ENCODE results near the gene HOXB7.

HOXB7 gene

DNA sequence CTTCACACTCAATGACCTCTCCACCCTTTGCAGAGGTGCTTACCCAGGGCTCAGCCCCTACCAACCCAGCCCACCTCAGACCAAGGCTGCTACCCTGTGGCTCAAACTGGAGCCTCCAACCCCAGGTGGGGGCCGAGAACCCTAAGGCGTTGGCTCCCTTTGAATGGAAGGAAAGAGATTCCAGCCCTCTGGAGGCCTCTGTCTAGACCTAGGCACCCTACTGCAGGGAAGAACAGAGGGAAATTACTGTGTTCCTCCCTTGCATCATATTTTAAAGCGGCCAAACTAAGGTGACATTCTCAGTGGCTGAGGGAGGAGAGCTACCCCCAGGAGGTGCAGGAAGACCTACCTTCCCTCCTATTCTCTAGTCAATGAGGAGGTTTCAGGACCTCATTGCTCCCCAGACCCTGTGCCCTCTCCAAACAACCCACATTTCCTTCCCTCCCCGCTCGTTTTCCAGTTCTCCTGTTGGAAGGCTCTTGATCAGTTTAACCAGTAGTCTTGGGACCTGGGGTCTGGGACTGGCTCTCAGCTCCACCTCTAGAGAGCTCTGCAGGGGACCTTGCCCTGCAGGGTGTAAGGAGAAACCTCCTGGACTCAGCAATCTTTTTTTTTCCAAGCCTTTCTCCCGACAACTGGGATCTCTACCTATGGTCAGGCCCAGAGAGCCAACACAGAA is 9.8 kb upstream of the HOXB7 start:
- no peak for DNase-seq (ENCODE audit: low read depth)
- no peak overlapping the region for H3K4me3 ChIP-seq (ENCODE audit: low read depth, low read length)
- TF ChIP-seq, protein P1, sequence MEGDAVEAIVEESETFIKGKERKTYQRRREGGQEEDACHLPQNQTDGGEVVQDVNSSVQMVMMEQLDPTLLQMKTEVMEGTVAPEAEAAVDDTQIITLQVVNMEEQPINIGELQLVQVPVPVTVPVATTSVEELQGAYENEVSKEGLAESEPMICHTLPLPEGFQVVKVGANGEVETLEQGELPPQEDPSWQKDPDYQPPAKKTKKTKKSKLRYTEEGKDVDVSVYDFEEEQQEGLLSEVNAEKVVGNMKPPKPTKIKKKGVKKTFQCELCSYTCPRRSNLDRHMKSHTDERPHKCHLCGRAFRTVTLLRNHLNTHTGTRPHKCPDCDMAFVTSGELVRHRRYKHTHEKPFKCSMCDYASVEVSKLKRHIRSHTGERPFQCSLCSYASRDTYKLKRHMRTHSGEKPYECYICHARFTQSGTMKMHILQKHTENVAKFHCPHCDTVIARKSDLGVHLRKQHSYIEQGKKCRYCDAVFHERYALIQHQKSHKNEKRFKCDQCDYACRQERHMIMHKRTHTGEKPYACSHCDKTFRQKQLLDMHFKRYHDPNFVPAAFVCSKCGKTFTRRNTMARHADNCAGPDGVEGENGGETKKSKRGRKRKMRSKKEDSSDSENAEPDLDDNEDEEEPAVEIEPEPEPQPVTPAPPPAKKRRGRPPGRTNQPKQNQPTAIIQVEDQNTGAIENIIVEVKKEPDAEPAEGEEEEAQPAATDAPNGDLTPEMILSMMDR (IDR thresholded peaks at IDR 0.05; ENCODE audit: low read depth, low read length, missing control alignments): no peak

DNA sequence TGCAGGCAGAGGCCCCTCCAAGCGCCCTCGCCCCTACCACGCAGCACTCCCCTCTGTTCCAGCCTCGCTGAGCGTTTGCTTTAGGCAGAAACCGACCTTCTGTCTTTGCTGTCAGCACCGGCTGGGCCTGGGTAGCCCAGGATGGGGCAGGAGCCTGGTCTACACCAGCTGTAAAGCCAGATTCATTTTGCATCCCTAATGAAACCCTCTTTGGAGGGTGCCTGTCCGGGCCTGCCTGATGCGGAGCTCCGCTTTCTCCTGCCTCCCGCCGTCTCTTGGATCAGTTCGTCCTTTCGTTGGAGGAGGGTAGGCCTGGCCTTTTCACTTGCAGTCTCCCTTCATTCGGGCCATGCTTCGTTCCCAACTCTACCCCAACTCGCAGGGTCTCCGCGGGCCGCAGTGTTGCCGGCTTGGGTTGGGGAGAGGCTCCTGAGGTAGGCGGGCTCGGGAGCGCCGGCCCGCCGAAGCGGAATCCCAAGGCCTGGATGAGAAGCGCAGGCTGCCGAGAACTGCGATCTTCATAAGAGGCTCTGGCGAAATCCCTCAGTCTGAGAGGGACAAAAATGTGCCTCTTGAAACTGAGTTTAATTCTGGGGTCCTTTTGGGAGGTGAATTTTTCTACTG is 9.1 kb upstream of the HOXB7 start:
- H3K4me3 ChIP-seq (ENCODE audit: low read depth, low read length): no peak overlapping the region
- TF ChIP-seq, protein P1 (IDR thresholded peaks at IDR 0.05; ENCODE audit: low read depth, low read length, missing control alignments): no peak
- no peak for DNase-seq (ENCODE audit: low read depth)

DNA sequence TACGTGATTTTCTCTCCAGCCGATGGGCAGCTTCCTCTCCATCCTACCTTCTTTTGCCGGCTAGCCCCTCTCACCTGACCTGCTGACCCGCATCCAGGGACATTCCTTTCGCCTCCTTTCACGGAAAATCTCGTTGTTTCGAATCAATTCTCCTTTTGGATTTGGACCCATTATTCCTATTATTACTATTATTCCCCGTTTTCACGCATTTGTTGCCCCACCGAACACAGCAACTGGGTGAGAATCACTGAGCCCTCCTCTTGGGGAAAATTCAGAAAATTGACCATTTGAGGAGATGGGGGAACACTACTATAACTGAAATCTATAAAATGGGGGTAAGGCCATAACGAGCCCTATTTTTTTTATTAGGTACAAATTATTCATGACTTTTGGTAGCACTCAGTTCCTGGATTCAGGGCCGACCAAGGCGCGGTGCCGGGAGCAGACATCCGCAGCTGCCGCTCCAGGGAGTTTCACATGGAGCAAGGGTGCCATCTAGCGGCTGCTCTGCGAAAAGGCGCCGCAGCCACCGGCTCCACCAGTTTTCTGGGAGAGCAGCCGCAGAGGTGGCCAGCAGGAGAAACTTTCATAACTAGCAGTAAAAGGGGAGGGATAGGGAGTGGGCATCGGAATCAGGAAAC is 7.6 kb upstream of the HOXB7 start:
- TF ChIP-seq, protein P1 (IDR thresholded peaks at IDR 0.05; ENCODE audit: low read depth, low read length, missing control alignments): peak; percentile 83
- no peak overlapping the region for H3K4me3 ChIP-seq (ENCODE audit: low read depth, low read length)
- no peak for DNase-seq (ENCODE audit: low read depth)

DNA sequence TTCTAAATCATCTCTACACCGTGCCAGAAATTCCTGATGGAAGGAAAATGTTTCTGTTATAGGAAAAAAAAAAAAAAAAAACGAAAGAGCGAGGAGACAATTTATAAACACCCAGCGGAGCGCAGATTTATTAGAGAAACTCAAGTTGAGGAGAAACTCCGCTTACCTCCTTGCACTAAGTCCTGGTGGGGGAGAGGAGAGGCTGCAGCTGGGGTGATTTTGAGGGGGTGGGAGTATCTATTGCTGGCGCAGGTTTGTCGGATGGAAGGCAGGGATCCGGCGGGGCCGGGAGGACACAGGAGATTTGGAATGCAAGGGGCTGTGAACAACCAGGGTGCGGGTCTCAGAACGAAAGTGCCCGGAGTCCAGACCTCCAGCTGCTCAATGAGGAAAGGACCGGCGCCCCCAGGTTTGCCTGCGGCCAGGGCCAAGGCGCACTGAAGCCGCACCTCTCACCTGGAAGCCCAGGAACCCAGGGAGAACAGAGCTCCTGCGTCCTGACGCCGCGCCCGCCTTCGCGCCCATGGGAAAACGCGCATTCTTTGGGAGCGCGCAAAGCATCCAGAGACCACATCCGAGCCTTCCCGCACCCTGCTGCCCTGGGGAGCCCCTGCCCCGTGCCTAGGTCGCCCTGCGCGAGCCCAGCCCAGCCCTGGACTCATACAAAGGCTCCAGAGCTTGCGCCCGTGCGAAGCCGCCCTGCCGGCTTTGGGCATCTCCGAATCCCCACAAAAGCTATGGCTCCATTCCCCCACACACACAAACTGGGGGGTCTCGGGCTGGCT is 6.8 kb upstream of the HOXB7 start:
- TF ChIP-seq, protein P1 (IDR thresholded peaks at IDR 0.05; ENCODE audit: low read depth, low read length, missing control alignments): no peak
- no peak for DNase-seq (ENCODE audit: low read depth)
- no peak overlapping the region for H3K4me3 ChIP-seq (ENCODE audit: low read depth, low read length)

DNA sequence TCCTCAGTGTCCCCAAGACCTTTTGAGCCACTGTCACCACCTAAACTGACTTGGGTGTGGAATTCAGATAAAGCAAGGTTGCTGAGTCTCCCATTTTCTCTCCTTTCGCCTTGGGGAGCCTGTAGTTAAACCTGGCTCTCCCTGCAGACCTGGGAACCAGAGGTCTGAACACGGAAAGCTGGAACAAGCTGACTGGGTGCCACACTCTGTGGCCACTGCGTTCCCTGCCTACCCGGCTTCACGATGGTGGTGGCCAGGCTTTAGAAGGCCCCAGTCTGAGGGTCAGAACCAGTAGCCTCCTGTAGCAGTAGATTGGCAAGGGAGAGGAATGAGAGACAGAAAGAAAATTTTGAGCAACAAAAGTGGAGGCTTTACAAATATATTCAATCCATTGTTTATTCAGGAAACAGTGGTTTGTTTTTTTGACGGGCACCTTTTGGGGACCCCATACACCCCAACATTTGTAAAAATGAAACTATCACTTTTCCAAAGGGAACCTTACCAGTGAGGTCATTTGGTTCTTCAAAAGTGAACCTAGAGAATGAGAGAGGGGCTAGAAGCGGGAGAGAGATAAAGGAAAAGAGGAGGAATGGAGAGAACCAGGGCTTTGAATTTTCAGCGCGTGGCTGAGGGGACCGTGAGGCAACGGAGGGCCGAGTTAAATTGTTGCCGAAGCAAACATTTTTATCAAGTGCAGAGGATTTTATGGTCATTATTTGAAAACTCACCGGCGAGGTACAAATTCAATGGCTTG is 6.1 kb upstream of the HOXB7 start:
- TF ChIP-seq, protein P1 (IDR thresholded peaks at IDR 0.05; ENCODE audit: low read depth, low read length, missing control alignments): no peak
- H3K4me3 ChIP-seq (ENCODE audit: low read depth, low read length): no peak overlapping the region
- no peak for DNase-seq (ENCODE audit: low read depth)

DNA sequence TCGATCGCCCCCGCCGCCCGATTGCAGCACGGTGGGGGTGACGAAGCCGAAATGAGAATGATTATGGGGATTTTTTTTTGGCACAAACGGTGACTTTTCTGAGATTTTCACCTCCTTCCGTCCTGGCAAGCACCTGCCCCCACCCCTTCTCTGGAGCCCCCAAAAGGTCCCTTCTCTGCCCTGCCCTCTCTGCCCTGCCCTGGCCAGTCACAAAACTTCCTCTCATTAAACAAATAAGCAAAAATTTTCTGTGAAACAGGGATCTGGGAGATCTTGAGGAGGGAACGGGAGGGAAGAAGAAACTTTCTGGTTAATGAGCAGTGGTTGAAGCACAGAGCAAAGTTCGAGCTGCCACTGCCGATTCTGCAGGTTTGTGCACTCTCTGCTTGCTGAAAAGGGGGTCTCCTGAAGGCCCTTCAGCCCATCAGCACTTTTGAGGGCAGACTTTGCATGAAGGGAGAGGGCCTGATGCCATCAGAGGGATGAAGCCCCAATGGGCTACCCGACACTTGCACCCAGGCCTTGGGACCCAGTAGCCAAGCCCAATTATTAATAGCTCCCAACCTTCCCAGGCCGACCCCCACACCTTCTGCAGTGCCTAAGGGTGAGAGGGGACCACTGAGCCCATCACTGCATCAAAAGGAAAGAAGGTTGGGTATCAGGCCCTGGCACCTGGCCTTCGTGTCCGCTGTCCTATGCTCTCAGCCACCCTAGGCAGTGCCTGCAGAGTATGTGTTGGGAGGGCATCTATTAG is 5.3 kb upstream of the HOXB7 start:
- TF ChIP-seq, protein P1 (IDR thresholded peaks at IDR 0.05; ENCODE audit: low read depth, low read length, missing control alignments): no peak
- H3K4me3 ChIP-seq (ENCODE audit: low read depth, low read length): no peak overlapping the region
- DNase-seq (ENCODE audit: low read depth): no peak
